Stimulated activated CD4-positive, alpha-beta T cell treated with anti-CD3 and anti-CD28 coated beads, Interleukin-1b, Interleukin-23, amount 100 ng/mL, for 48 hours (primary cell): ENCODE data around the gene HHATL.

Experiments used
- DNase-seq: peaks from one replicate; pipeline ENCODE4 v3.0.0-alpha.2; 2020

Gene HHATL

GRCh38 chr3:42662037-42662812 is 40.4 kb downstream of the HHATL start:
- DNase-seq = no peak

GRCh38 chr3:42661593-42662022 is 41.0 kb downstream of the HHATL start:
- no peak for DNase-seq

- DNase-seq = no peak
These were observed 41.7 kb downstream of the HHATL start for GRCh38 chr3:42660898-42661297.

- no peak for DNase-seq
These were observed 42.4 kb downstream of the HHATL start for GRCh38 chr3:42660131-42660715.

- no peak for DNase-seq
These were observed 43.0 kb downstream of the HHATL start for GRCh38 chr3:42659451-42660130.

GRCh38 chr3:42658771-42659390 is 43.7 kb downstream of the HHATL start:
- no peak for DNase-seq

GRCh38 chr3:42658091-42658770 is 44.4 kb downstream of the HHATL start:
- no peak for DNase-seq

GRCh38 chr3:42657675-42658074 is 44.9 kb downstream of the HHATL start:
- no peak for DNase-seq

GRCh38 chr3:42656680-42657610 is 45.7 kb downstream of the HHATL start:
- no peak for DNase-seq

GRCh38 chr3:42655980-42656679 is 46.5 kb downstream of the HHATL start:
- no peak for DNase-seq

GRCh38 chr3:42655331-42655888 is 47.2 kb downstream of the HHATL start:
- DNase-seq = no peak

GRCh38 chr3:42654331-42655201 is 48.0 kb downstream of the HHATL start:
- no peak for DNase-seq

- DNase-seq = no peak
These were observed 48.9 kb downstream of the HHATL start, which contains the start of gene ZBTB47 for GRCh38 chr3:42653560-42654330. Gene ZBTB47, plus strand, starts transcription at chr3:42653697. Its CDS starts 4,659 bp downstream, at chr3:42658356.

GRCh38 chr3:42653303-42653559 is 49.4 kb downstream of the HHATL start:
- DNase-seq = no peak

GRCh38 chr3:42652611-42653302 is 49.8 kb downstream of the HHATL start:
- no peak for DNase-seq

GRCh38 chr3:42652251-42652610 is 50.4 kb downstream of the HHATL start:
- DNase-seq = no peak

GRCh38 chr3:42651248-42652091 is 51.1 kb downstream of the HHATL start:
- no peak for DNase-seq

GRCh38 chr3:42649783-42650182 is 52.8 kb downstream of the HHATL start:
- DNase-seq = no peak
